Left hindlimb (tissue), 1 donor: Measurements from ENCODE around the gene GMFB.
A peak's percentile ranks its signal among the peaks of the same experiment; 100 is the strongest.
"Not testable (repeated sequence)": the region's sequence is repeated elsewhere in the genome, so short reads cannot be mapped to it uniquely, and the experiment has no call there.

Source experiments
- DNase-seq: peaks from one replicate; pipeline ENCODE4 v3.0.0-alpha.2; 2018

The GMFB gene

DNA sequence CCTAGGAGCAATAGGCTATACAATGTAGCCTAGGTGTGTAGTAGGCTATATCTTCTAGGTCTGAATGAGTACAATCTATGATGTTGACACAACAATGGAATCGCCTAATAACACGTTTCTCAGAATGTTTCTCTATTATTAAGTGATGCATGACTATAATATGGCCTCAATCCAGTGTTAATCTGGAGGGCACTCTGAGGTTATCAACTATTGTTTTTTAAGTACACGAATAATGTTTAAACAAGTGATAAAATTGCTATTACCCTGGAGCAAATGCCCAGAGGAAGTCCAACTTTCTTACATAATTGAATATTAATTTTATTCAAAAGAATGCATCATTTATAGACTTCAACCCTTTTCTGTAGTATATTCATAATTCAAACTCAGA, 31.2 kb downstream of the GMFB start:
- no peak for DNase-seq

DNA sequence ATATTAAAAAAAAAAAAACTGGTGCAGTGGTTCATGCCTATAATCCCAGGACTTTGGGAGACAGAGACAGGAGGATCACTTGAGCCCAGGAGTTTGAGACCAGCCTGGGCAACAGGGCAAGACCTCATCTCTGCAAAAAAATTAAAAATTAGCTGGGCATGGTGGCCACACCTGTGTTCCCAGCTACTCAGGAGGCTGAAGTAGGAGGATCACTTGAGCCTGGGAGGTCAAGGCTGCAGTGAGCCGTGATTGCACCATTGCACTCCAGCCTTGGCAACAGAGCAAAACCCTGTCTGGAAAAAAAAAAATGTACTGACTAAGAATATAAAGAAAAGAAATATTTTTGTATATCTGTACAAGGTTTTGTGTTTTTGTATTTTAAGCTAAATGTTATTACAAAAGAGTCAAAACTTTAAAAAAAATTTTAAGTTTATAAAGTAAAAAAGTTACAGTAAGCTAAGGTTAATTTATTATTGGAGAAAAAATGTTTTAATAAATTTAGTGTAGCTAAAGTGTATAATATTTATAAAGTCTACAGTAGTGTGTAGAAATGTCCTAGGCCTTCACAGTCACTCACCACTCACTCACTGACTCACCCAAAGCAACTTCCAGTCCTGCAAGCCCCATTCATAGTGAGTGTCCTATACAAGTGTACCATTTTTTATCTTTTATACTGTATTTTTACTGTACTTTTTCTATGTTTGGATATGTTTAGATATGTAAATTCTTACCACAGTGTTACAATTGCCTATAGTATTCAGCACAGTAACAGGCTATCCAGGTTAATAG, 31.8 kb downstream of the GMFB start:
- not testable (repeated sequence) for DNase-seq

DNA sequence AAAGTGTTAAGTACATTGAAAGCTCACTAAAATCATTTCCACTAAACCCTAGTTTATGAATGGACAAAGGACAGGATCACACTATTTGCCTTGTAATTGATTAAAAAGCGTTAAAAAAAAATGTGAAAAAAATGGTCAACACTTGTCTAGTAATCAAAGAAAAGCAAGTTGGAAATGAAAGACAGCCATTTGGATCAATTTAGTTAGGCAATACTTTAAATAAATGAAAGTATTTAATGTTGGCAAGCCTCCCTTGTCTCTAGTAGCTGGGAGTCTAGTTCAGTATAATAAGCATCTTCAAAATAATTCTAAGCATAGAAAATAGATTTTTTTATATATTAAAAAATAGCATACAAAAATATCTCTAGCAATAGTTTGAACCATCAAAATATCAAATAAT, 33.4 kb downstream of the GMFB start:
- no peak for DNase-seq

DNA sequence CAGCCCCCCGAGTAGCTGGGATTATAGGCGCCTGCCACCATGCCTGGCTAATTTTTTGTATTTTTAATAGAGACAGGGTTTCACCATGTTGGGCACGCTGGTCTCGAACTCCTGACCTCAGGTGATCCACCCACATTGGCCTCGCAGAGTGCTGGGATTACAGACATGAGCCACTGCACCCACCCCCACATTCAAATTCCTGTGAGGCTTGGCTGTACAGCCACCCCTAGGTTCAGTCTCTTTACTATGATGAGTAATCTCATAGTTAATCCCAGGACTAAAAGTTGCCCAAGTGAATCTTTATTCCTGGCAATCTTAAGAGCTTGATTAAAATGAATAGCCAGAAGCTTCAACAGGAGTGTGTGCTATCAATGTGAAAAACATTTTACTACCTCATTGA, 34.8 kb downstream of the GMFB start:
- DNase-seq: not testable (repeated sequence)

DNA sequence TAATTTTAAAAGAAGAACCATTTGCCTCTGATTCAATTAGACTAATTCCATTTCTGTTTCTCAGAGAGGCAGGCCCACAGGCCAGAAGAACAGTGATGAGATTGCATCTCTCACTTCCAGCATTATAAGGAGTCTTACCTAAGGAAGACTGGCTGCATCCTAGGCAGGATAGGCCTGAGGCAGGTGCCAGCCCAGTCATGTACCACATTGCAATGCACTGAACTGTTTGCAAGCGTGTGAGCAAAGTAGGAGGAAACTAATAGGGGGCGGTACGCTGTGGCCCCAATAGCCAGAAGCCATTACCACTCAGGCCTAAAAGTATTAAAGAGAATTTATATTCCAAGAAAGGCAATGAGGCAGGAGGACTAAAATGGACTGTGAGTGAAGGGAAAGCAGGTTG, 35.5 kb downstream of the GMFB start:
- no peak for DNase-seq

DNA sequence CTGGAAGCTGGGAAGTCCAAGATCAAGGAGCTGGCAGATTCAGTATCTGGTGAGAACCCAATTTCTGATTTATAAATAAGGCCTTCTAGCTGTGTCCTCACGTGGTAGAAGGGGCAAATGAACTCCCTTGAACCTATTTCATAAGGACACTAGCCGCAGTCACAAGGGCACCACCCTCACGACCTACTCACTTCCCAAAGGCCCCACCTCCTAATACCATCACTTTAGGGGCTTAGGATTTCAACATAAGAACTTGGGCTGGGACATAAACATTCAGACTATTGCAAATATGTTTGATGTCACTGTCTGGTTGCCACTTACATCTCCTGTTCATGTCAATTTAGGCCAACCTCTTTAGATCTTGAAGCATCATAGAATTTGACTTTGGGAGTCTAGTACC, 36.8 kb downstream of the GMFB start:
- no peak for DNase-seq

DNA sequence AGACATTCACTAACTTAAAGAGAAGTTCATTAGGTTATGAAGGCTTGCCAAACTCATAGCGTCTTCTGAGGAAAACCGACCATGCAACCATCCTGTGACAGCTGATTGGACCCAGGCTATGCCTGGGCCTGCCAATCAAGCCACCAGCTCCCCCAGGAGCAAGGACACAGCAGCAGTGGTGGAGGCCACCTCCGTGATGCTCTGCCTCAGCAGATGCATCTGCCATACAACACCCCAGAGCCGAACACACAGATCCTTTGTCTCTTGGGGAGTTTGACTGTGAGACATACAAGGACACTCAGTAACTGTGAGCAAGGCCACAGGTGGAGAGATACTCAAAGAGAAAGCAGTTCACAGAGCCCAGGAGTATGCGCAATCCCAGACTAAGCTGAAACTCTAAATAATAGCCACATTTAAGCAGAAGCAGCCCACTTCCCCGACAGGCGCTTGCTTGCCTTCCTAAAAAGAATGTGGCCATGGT, 37.6 kb downstream of the GMFB start:
- DNase-seq: no peak

DNA sequence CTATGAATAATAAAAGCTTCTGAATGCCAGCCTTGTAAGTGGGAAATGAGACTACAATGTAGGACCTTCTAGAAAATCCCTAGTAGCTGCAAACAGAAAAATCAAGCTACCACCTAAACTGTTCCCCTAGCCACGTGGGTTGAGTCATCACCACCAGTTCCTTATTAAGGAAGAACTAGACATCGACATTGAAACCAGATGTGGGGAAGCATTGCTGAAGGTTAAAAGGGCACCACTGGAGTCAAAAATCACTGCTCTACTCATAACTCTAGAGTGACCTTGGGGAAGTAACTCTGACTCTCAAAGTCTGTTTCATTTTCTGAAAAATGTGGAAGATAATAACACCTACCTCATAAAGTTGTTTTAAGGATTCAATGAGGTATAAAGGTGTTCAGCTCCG, 38.2 kb downstream of the GMFB start:
- no peak for DNase-seq

DNA sequence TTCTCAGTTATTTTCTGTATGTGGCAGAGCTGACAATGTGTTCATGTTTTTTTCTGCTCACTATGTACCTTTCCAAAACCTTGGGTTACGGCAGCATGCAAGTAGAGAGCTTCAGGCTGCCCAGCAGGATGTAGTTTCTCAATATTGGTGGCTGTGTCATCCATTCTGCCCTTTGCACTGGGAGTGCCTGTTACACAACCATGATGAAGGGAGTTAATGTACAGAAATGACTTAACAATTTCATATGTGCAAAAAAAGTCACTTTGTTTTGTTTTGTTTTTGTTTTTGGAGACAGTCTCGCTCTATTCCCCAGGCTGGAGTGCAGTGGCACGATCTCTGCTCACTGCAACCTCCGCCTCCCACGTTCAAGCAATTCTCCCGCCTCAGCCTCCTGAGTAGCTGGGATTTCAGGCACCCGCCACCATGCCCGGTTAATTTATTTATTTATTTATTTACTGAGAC, 41.5 kb downstream of the GMFB start:
- no peak for DNase-seq

DNA sequence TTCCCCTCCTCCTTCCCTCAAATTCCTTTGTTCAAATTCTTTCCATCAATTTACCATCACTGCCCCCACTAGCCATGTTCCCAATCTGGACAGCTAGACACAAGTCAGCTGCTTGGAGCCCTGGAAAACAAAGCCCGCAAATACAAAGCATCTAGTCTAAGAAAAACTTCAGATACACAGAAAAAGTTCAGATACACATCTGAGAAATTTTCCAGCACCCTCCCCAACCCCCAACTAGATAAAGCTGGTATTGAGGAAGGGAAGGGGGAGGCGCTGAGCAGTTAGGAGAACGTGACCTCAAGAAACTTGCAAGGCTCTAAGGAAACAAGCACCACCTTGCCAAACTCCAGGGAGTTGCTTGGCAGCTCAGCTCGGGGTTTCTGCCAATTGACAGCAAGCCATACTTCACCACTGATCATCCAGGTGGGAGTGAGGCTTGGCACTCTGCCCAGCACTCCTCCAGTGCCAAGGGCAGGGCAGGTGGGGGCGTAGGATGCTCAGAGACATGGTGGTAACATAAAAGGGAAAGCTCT, 42.6 kb downstream of the GMFB start:
- DNase-seq: no peak

DNA sequence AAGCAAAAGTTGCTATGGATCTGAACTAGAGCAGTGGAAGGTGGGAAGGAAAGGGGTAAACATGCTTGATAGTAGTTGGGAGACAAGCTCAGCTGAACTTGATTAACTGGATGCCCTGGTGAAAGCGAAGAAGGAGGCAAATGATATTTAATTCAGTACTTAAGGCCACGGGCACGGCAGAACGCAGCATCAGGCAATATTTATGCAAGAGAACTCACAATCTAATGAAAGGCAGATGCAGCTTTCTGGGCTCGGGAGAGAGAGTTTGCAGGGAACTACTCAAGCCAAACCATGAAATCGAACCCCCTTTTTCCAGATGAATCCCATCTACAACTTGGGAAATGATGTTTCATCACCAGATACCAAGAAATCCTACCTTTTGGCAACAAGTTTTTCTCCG, 44.1 kb downstream of the GMFB start:
- peak; percentile 39 for DNase-seq

DNA sequence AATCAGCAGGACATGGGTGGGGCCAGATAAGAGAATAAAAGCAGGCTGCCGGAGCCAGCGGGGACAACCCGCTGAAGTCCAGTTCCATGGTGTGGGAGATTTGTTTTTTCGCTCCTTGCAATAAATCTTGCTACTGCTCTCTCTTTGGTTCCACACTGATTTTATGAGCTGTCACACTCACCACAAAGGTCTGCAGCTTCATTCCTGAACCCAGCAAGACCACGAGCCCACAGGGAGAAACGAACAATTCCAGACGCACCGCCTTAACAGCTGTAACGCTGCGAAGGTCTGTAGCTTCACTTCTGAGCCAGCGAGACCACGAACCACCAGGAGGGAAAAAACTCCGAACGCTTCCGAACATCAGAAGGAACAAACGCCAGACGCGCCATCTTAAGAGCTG, 44.8 kb downstream of the GMFB start:
- DNase-seq: peak; percentile 40

DNA sequence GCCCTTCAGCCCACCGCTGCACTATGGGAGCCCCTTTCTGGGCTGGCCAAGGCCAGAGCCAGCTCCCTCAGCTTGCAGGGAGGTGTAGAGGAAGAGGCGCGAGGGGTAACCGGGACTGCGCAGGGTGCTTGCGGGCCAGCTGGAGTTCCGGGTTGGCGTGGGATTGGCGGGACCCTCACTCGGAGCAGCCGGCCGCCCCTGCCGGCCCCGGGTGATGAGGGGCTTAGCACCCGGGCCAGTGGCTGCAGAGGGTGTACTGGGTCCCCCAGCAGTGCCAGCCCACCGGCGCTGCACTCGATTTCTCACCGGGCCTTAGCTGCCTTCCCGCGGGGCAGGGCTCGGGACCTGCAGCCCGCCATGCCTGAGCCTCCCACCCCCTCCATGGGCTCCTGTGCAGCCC, 45.8 kb downstream of the GMFB start:
- not testable (repeated sequence) for DNase-seq

DNA sequence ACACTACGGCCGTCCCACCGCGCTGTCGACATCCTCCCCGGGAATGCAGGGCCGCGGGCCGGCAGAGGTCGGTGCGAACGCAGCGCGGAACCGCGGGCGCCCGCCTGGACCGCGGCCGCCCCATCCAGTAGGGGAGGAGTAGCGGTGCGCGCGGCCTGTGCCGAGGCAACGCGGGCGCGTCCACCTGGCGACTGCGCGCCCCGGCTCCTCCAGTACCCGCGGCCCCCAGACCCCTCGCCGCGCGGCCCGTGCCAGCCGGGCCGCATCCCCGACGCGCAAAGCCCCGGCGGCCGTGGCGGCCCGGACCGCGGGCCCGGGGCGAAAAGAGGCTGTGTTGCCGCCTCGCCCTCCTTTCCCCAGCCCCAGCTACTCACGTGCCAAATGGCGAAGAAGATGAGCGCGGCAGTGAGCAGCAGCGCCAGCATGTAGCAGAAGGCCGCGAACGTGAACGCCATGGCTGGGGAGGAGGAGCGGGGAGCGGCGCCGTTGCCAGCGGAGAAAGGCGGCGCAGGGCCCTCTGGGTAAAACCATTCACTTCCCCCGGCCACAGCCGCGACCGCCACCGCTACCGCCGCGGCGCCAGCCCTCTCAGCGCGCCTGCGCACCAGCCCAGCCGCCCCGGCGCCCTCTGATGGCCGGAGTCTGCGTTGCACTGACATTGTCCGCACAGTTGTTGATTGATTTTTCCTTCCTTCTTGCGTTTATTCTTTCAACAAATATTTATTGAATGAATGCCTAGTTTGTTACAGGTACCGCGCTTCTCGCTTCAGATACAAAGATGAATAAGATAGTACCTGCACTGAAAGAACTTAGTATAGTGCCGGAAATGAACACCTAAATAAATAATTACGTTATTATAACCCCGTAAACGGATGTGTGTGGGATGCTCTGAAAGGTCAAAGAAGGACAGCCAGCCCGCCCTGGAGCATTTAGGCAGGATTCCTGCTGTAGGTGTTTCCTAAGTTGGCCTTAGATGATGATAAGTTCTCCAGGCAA, 47.6 kb downstream of the GMFB start, which contains the start of gene CNIH1:
TSS of gene CNIH1 (minus strand) at position 502 of the 996 bp plus-strand sequence. CDS start at position 455, 47 bp downstream.
- DNase-seq: peak; percentile 95

DNA sequence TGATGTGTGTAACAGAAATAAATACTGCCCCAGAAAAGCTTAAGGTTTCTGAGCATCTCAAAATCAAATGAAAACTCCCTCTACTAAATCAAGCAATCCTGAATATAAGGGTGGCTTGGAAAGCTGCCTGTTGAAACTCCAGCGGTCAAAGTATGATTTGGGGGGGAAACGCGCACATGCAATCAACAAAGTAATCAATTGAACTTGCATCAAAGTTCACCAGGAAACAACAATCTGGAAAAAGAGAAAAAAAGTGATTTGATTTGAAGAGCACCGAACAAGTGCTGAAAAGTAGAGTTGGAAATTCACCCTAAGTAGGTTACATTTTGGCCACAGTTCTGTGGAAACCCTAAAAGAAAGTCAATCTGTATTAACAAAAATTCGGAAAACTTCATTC, 48.3 kb downstream of the GMFB start:
- DNase-seq: no peak

DNA sequence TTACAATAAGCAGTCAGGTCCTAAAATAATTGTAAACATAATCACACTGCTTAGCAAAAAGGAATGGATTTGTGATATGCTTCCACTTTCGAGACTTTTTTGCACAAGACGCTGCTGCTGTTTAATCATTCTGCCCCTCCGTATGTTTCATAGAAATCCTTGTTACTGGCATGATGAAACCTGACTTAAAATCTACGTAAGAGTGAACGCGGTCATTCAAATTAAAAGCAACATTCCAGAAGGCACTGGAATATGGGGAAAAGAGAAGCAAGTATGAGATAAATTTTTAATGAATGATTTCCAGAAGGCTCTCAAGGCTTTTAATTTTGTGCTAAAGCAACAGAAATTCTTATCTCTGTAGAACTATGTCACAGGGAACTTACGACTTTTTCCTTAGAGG, 48.7 kb downstream of the GMFB start:
- DNase-seq: no peak

DNA sequence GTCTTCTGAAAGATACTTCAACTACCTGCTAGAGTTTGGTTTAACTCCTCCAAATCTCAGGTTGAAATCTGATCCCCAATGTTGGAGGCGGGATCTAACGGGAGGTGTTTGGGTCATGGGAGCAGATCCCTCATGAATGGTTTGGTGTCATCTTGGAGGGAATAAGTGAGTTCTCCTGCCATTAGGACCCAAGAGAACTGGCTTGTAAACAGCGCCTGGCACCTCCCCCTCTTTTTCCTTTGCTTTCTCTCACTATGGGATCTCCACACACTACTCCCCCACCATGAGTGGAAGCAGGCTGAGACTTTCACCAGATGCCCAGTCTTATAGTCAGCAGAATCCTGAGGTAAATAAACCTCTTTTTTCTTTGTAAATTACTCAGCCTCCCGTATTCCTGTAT, 50.1 kb downstream of the GMFB start:
- no peak for DNase-seq

DNA sequence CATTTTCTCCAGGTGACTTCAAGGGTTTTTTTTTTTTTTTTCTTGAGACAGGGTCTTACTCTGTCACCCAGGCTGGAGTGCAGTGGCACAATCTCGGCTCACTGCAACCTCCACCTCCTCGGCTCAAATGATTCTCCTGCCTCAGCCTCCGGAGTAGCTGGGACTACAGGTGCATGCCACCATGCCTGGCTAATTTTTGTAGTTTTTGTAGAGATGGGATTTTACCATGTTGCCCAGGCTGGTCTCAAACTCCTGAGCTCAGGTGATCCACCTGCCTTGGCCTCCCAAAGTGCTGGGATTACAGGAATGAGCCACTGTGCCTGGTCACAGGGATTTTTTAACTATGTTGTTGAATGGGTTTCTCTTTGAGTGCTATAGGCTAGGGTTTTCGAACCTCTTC, 50.8 kb downstream of the GMFB start:
- not testable (repeated sequence) for DNase-seq

DNA sequence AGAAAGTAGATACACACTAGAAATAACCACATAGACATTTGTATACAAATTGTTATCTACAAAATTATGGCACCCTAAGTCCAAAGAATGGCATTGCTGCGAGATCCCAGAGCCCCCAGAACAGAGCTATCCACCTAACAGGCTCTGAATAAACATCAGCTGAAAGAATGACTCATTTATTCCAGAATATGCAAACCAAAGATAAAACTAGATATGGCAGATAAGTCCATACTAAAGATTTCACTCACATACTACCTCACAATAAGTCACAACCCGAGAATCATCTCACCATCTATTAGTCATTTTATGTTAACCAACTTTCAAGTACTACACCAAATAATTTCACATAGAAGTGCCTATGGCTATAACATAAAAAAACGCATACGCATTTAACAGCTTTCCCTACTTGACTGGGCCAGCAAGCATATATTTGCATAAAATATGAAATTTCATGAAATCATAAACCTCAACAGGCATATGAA, 53.2 kb downstream of the GMFB start:
- DNase-seq: no peak

DNA sequence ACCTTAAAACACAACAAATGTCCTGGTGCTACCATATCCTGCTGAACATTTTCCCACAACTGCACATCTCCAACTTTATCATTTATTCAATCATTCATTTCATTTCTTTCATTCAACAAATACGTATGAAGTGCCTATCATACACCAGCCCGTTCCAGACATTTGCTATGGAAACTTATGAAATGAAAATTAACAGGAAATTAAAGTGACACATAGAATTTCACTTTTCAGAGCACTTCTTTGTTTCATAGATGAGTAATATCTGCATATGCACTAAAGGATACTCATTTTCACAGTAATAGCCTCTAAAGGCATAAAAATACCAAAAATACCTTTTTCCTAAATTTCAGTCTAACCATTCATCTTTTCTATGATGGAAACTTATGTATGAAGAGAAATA, 60.3 kb downstream of the GMFB start:
- DNase-seq: no peak

DNA sequence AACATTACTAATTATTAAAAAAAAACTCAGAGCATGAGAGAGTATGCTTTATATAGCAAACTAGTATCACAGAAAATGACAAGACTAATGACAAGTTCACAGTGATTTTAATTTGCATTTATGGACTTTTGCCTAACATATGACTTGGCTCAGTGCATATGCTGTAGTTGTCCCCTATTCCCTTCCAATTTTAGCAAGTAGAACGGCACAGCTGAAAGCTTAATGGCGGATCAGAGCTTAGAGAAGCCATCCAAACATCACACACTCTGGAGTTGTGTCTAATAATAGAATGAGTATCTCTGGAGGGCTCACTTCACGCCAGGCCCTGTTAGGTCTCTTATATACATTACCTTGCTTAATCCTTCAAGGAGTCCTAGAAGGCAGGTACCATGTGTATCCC, 60.9 kb downstream of the GMFB start:
- DNase-seq: no peak

DNA sequence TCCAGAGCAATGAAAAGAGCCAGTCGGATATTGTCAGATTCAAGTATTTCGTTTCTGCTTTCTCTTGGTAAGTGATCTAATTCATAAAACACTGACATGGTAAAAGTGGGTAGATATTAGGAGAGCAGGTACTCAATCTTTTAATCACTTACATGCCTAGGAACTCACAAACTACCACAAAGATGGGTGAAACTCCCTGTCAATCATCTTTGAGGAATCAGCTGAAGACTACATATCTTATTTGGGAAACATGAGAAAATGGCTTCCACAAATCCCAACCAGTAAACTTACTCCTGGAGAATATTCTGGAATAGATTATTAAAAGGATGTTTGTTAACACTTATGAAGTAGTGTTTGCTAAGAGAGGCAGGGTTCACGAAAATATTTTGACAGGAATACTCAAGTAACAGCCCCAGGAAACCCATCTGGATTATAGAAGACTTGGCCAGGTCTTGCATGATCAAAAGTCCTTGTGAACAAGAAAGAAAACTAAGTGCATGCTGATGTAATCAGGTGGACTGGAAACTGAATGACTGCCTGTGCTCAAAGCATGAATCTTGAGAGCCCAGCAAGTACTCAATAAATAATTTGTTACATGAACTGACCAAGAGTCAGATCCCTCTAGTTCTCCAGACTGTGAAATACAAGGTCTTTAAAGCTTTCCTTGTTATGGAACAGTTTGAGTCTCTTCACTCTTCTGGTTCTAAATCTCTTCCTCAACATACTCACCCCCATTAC, 63.1 kb downstream of the GMFB start:
- DNase-seq: no peak
